ENCODE measurements around the gene IKZF5. TPM values are rescaled to one million over a fixed set of nuclear protein-coding genes. Genes with fewer than 3 reads are reported as not detected.
A peak's percentile ranks its signal among the peaks of the same experiment; 100 is the strongest.

IKZF5 gene
- total and polyA plus RNA-seq, 9 donors, result 5.0 to 17.9 (median 13.3) TPM

DNA sequence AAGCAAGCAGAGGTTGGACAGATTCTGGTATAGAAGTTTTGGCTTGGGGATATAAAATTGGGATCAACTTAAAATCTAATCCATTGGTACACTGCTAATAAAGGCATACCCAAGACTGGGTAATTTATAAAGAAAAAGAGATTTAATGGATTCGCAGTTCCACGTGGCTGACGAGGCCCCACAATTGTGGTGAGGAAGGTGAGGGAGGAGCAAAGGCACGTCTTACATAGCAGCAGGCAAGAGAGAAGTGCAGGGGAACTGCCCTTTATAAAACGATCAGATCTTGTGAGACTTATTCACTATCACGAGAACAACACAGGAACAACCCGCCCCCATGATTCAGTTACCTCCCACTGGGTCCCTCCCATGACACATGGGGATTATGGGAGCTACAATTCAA lies 9.9 kb upstream of the IKZF5 start:
- no peak overlapping the region for H3K4me3 ChIP-seq (ENCODE audit: low read length)
- H3K27me3 ChIP-seq (ENCODE audit: control insufficient read depth, insufficient read depth, low read length), result no peaks in the 10 kb centered on the region
- WGBS (ENCODE audit: insufficient coverage), result 96% methylated on average over 3 of the region's 7 CpGs
- no peaks in the 10 kb centered on the region for H3K36me3 ChIP-seq (ENCODE audit: control insufficient read depth, insufficient read depth, low read length)
- no peaks in the 10 kb centered on the region for H3K4me1 ChIP-seq (ENCODE audit: control insufficient read depth, insufficient read depth, low read length)
- no peak overlapping the region for H3K27ac ChIP-seq (ENCODE audit: low read length)
- H3K9me3 ChIP-seq (replicated peaks; ENCODE audit: control insufficient read depth, low read depth, low read length), result no peaks in the 10 kb centered on the region
- no peak for DNase-seq

DNA sequence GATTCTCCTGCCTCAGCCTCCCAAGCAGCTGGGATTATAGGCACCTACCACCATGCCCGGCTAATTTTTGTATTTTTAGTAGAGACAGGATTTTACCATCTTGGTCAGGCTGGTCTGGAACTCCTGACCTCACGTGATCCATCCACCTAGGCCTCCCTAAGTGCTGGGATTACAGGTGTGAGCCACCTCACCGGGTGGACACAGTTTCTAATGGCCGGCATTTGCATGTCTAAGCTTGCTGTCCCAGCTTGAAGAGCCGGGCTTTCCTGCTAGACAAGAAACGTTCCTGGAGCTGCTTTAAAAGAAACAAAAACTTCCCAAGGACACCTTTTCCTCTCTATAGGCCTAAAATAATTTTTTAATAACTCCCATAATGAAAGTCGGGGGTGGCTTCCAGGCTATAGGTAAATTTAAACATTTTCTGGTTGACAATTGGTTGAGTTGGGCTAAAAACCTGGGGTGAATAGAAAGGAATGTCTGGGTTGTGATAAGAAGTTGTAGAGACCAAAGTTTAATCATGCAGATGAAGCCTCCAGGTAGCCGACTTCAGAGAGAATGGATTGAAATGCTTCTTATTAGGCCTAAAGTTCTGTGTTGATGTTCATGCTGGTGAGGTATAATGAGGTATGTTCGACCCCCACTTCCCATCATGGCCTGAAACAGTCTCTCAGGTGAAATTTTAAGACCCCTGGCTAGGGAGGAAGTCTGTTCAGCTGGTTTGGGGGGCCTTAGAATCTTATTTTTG lies 9.0 kb upstream of the IKZF5 start:
- WGBS (ENCODE audit: insufficient coverage), result 70% methylated on average over 4 of the region's 9 CpGs
- Histone ChIP-seq H3K27ac (ENCODE audit: low read length) (no peak overlapping the region), H3K27me3 (ENCODE audit: control insufficient read depth, insufficient read depth, low read length) (no peaks in the 10 kb centered on the region), H3K36me3 (ENCODE audit: control insufficient read depth, insufficient read depth, low read length) (no peaks in the 10 kb centered on the region), H3K4me1 (ENCODE audit: control insufficient read depth, insufficient read depth, low read length) (no peaks in the 10 kb centered on the region), H3K4me3 (ENCODE audit: low read length) (no peak overlapping the region), H3K9me3 (replicated peaks; ENCODE audit: control insufficient read depth, low read depth, low read length) (no peaks in the 10 kb centered on the region)
- no peak for DNase-seq

DNA sequence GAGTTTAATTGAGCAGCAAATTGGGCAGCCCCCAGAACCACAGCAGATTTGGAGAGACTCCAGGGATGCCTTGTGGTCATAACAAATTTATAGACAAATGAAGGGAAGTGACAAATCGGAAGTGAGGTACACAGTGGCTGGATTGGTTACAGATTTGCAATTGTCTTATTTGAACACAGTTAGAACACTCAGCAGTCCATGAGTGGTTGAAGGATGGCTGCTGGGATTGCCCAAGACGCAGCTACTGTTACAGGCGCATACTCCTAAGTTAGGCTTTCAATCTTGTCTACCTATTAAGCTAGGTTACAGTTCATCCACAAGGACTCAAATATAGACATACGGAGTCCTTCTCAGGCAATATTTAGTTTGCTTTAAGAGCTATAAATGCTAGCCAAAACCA lies 7.6 kb upstream of the IKZF5 start:
- H3K4me1 ChIP-seq (ENCODE audit: control insufficient read depth, insufficient read depth, low read length), result no peaks in the 10 kb centered on the region
- no peaks in the 10 kb centered on the region for H3K27me3 ChIP-seq (ENCODE audit: control insufficient read depth, insufficient read depth, low read length)
- DNase-seq, result no peak
- no peaks in the 10 kb centered on the region for H3K36me3 ChIP-seq (ENCODE audit: control insufficient read depth, insufficient read depth, low read length)
- no peak overlapping the region for H3K27ac ChIP-seq (ENCODE audit: low read length)
- H3K9me3 ChIP-seq (replicated peaks; ENCODE audit: control insufficient read depth, low read depth, low read length), result no peaks in the 10 kb centered on the region
- WGBS (ENCODE audit: insufficient coverage), result 94% methylated on average over 3 of the region's 4 CpGs
- H3K4me3 ChIP-seq (ENCODE audit: low read length), result no peak overlapping the region

DNA sequence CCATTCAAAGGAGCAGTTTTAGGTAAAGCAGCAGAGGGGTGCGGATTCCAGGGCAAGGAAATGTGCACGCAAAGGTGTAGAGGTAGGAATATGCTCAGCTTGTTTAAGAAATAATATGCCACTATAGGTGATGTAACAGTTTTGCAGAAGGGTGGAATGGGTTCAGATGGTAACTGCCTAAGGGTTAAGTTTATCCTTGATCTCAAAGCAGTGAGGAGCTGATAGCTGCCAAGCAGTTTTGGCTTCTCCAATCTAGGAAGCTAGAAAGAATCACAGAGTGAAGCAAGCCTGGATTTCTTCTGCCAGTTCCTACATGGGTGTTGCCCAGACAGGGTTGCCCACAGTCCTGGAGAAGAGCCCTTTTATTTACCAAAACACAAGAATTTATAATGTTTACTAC lies 6.2 kb upstream of the IKZF5 start:
- Histone ChIP-seq H3K27ac (ENCODE audit: low read length) (no peak overlapping the region), H3K9me3 (replicated peaks; ENCODE audit: control insufficient read depth, low read depth, low read length) (no peaks in the 10 kb centered on the region), H3K4me1 (ENCODE audit: control insufficient read depth, insufficient read depth, low read length) (no peaks in the 10 kb centered on the region), H3K4me3 (ENCODE audit: low read length) (no peak overlapping the region), H3K36me3 (ENCODE audit: control insufficient read depth, insufficient read depth, low read length) (no peaks in the 10 kb centered on the region), H3K27me3 (ENCODE audit: control insufficient read depth, insufficient read depth, low read length) (no peaks in the 10 kb centered on the region)
- DNase-seq, result no peak
- 94% methylated on average over 2 of the region's 2 CpGs for WGBS (ENCODE audit: insufficient coverage)

DNA sequence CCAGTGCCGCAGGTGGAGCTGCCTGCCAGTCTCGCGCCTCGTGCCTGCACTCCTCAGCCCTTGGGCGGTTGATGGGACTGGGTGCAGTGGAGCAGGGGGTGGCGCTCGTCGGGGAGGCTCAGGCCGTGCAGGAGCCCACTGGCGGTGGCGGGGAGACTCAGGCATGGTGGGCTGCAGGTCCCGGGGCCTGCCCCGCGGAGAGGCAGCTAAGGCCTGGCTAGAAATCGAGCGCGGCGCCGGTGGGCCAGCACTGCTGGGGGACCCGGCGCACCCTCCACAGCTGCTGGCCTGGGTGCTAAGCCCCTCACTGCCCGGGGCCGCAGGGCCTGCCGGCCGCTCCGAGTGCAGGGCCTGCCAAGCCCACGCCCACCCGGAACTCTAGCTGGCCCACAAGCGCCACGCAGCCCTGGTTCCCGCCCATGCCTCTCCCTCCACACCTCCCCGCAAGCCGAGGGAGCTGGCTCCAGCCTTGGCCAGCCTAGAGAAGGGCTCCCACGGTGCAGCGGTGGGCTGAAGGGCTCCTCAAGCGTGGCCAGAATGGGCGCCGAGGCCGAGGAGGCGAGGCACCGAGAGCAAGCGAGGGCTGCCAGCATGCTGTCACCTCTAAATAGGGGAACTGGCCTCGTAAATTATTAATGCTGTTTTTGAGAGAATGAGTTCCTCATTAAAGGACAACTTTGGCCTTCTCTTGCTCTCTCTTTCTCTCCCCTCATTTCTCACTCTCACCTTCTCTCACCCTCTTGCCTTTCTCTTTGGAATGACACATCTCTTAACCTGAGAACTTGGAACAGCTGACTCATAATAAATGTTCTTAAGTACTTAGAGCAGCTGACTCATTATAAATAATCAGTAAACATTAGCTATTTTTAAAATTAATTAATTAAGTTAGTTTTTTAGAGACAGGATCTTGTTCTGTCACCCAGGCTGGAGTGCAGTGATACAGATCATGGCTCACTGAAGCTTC lies 5.1 kb upstream of the IKZF5 start:
- Histone ChIP-seq H3K27me3 (ENCODE audit: control insufficient read depth, insufficient read depth, low read length) (no peaks in the 10 kb centered on the region), H3K4me3 (ENCODE audit: low read length) (no peak overlapping the region), H3K4me1 (ENCODE audit: control insufficient read depth, insufficient read depth, low read length) (peaks cover 5% of the 10 kb centered on the region), H3K36me3 (ENCODE audit: control insufficient read depth, insufficient read depth, low read length) (no peaks in the 10 kb centered on the region), H3K9me3 (replicated peaks; ENCODE audit: control insufficient read depth, low read depth, low read length) (no peaks in the 10 kb centered on the region), H3K27ac (ENCODE audit: low read length) (no peak overlapping the region)
- WGBS (ENCODE audit: insufficient coverage), result 95% methylated on average over 38 of the region's 43 CpGs
- DNase-seq, result no peak

DNA sequence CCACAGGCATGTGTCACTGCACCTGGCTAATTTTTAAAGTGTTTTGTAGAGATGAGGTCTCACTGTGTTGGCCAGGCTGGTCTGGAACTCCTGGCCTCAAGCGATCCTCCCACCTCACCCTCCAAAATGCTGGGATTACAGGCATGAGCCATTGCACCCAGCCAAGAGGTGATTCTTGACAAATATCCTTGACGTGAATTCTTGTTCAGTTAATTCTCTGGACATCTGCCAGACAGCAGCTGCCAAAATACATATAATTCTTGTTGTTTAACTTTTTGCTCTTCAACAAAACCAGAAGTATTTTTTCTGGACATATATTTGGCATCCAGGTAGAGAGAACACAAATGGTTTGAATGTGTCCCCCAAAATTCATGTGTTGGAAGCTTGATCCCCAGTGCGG lies 3.4 kb upstream of the IKZF5 start:
- Histone ChIP-seq H3K27me3 (ENCODE audit: control insufficient read depth, insufficient read depth, low read length) (no peaks in the 10 kb centered on the region), H3K4me1 (ENCODE audit: control insufficient read depth, insufficient read depth, low read length) (peaks cover 7% of the 10 kb centered on the region), H3K27ac (ENCODE audit: low read length) (no peak overlapping the region), H3K36me3 (ENCODE audit: control insufficient read depth, insufficient read depth, low read length) (no peaks in the 10 kb centered on the region), H3K4me3 (ENCODE audit: low read length) (no peak overlapping the region), H3K9me3 (replicated peaks; ENCODE audit: control insufficient read depth, low read depth, low read length) (no peaks in the 10 kb centered on the region)
- WGBS (ENCODE audit: insufficient coverage), result 92% methylated on average over 2 of the region's 3 CpGs
- no peak for DNase-seq

DNA sequence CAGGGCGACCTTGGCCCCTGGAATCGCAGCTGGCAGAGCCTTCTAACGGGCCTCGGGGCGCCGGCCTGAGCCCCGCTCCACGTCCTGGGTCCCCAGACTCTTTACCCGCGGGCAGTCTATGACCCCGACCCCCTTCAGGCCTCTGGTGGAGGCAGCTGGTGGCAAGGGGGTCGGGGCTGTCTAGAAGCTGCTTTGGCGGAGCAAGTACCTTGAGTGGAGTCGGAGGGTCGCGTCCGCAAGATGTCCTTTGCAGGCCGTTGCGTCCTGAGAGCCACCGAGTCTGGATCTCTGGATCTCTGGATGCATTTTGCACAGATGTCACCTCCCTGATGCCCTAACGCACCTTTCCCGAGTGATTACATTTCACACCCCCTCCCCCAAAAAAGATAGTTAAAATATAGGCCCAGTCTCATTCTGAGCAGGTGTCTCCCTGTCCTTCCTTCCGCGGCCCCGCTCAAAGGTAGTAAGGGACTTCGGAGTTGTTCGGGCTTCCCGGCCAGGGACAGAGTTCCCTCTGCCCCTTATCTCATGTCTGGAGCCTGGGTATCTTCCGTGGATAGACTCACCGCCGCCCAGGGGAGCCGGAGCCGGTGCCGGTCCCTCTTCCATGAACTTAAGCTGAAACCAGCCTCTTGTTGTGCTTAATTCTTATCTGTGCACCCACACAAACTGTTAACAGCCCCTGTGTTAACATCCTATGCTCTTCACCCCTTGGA lies 668 bp upstream of the IKZF5 start:
- Histone ChIP-seq H3K27me3 (ENCODE audit: control insufficient read depth, insufficient read depth, low read length) (no peaks in the 10 kb centered on the region), H3K27ac (ENCODE audit: low read length) (no peak overlapping the region), H3K4me1 (ENCODE audit: control insufficient read depth, insufficient read depth, low read length) (peaks cover 7% of the 10 kb centered on the region), H3K4me3 (ENCODE audit: low read length) (peak overlapping the region; percentile 97), H3K36me3 (ENCODE audit: control insufficient read depth, insufficient read depth, low read length) (no peaks in the 10 kb centered on the region), H3K9me3 (replicated peaks; ENCODE audit: control insufficient read depth, low read depth, low read length) (no peaks in the 10 kb centered on the region)
- WGBS (ENCODE audit: insufficient coverage), result 1% methylated on average over 25 of the region's 34 CpGs
- DNase-seq, result no peak

DNA sequence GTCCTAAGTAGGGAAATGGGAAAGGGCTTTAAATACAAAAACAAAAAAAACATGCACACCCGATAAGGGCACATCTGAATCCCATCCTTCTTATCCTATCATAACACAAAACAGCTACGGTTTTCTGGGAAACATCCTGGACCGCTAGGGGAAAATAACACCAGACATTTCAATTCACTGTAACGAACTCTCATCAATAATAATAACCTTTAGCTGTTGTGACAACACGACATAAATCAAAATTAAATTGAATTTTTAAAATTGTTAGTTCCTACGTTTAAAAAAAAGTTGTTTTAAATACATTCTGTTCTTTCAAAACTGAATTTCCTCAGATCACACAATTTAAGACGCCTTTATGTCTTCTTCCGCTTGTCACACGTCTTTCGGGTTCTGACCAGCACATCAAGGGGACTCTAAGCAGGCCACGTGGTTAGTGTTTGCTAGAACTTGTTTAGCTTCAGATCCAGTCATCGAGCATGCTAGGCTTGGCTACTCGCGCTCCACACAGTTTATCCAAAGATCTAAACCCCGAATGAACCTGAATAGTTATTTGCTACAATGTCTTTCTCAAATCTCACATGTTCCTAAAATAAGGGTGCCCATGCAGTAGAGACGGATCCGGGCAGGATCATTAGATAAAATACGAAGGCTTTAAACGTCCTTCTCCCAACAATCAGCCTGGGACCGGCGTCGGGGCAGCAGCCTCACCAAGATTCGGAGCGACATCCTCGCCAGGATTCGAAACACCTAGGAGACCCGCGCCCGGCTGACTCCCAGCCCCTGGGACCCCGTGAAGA lies 839 bp downstream of the IKZF5 start:
- Histone ChIP-seq H3K9me3 (replicated peaks; ENCODE audit: control insufficient read depth, low read depth, low read length) (no peaks in the 10 kb centered on the region), H3K27me3 (ENCODE audit: control insufficient read depth, insufficient read depth, low read length) (no peaks in the 10 kb centered on the region), H3K4me1 (ENCODE audit: control insufficient read depth, insufficient read depth, low read length) (peaks cover 7% of the 10 kb centered on the region), H3K4me3 (ENCODE audit: low read length) (peak overlapping the region; percentile 97), H3K27ac (ENCODE audit: low read length) (peak overlapping the region; percentile 95), H3K36me3 (ENCODE audit: control insufficient read depth, insufficient read depth, low read length) (no peaks in the 10 kb centered on the region)
- 0% methylated on average over 21 of the region's 30 CpGs for whole genome bisulfite sequencing (ENCODE audit: insufficient coverage)
- peak; percentile 73 for DNase-seq

DNA sequence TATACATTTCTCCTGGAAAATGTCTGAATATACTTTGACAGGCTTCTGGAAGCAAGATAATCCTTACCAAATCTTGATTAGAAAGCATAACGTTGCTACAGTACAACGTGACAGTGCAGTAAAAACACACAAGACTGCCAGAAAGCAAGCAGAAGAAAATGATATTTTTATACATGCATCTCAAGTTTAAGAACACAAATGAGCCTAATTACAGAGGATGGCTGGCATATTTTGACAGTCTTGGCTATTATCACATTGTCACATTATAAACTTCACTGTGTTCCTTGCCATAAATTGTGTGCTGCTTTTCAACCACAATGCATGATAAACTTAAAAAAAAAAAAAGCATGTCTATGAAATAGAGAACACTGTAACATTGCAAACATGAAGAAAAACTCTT lies 4.3 kb downstream of the IKZF5 start:
- H3K4me3 ChIP-seq (ENCODE audit: low read length), result no peak overlapping the region
- no peak for DNase-seq
- H3K9me3 ChIP-seq (replicated peaks; ENCODE audit: control insufficient read depth, low read depth, low read length), result no peaks in the 10 kb centered on the region
- H3K4me1 ChIP-seq (ENCODE audit: control insufficient read depth, insufficient read depth, low read length), result peaks cover 4% of the 10 kb centered on the region
- H3K27ac ChIP-seq (ENCODE audit: low read length), result no peak overlapping the region
- WGBS (ENCODE audit: insufficient coverage), result no CpG with 5 or more reads among the region's 2 CpGs
- H3K36me3 ChIP-seq (ENCODE audit: control insufficient read depth, insufficient read depth, low read length), result no peaks in the 10 kb centered on the region
- H3K27me3 ChIP-seq (ENCODE audit: control insufficient read depth, insufficient read depth, low read length), result no peaks in the 10 kb centered on the region

All from muscle of leg (tissue), 11 donors.